SKM-1 (cell line): Measurements from ENCODE around the gene IFT88.
"Not testable (repeated sequence)": the region's sequence is repeated elsewhere in the genome, so short reads cannot be mapped to it uniquely, and the experiment has no call there.

ENCODE experiments used
- DNase-seq: peaks from one replicate; lab custom pipeline; 2025; ENCODE audit not compliant: unreplicated experiment; lab: John Stamatoyannopoulos, UW

Gene IFT88

GRCh38 chr13:20616059-20616797 lies 49.3 kb downstream of the IFT88 start:
- no peak for DNase-seq

GRCh38 chr13:20623000-20623399 lies 56.0 kb downstream of the IFT88 start:
- no peak for DNase-seq

- DNase-seq: no peak
These were observed 57.3 kb downstream of the IFT88 start for GRCh38 chr13:20624213-20624612.

GRCh38 chr13:20633802-20634201 lies 66.8 kb downstream of the IFT88 start:
- DNase-seq: no peak

GRCh38 chr13:20636079-20636478 lies 69.1 kb downstream of the IFT88 start:
- DNase-seq: no peak

- no peak for DNase-seq
These were observed 70.9 kb downstream of the IFT88 start for GRCh38 chr13:20637811-20638210.

- no peak for DNase-seq
These were observed 80.8 kb downstream of the IFT88 start for GRCh38 chr13:20647758-20648157.

- DNase-seq: no peak
These were observed 86.0 kb downstream of the IFT88 start for GRCh38 chr13:20652946-20653345.

GRCh38 chr13:20654156-20654555 lies 87.2 kb downstream of the IFT88 start:
- no peak for DNase-seq

GRCh38 chr13:20658451-20659040 lies 91.6 kb downstream of the IFT88 start:
- no peak for DNase-seq

- DNase-seq: no peak
These were observed 97.4 kb downstream of the IFT88 start for GRCh38 chr13:20664351-20664750.

GRCh38 chr13:20666948-20667347 lies 100.0 kb downstream of the IFT88 start:
- no peak for DNase-seq

GRCh38 chr13:20667857-20668437 lies 101.0 kb downstream of the IFT88 start:
- no peak for DNase-seq

- no peak for DNase-seq
These were observed 102.2 kb downstream of the IFT88 start for GRCh38 chr13:20669162-20669561.

- no peak for DNase-seq
These were observed 104.8 kb downstream of the IFT88 start for GRCh38 chr13:20671789-20672188.

- DNase-seq: no peak
These were observed 105.8 kb downstream of the IFT88 start for GRCh38 chr13:20672772-20673171.

- DNase-seq: no peak
These were observed 106.8 kb downstream of the IFT88 start for GRCh38 chr13:20673715-20674114.

GRCh38 chr13:20676213-20676612 lies 109.3 kb downstream of the IFT88 start:
- DNase-seq: no peak

- not testable (repeated sequence) for DNase-seq
These were observed 111.6 kb downstream of the IFT88 start for GRCh38 chr13:20678606-20679005.

GRCh38 chr13:20679879-20680278 lies 112.9 kb downstream of the IFT88 start:
- DNase-seq: no peak

GRCh38 chr13:20680416-20681080 lies 113.6 kb downstream of the IFT88 start:
- no peak for DNase-seq

GRCh38 chr13:20681481-20681880 lies 114.5 kb downstream of the IFT88 start:
- DNase-seq: not testable (repeated sequence)
